Panc1 (cell line): ENCODE results near the gene NPAS1.

Experiments used
- POLR2AphosphoS5 ChIP-seq: IDR thresholded peaks from 2 replicates; pipeline ENCODE4 v1.6.1; 2012; ENCODE audit warnings: mild to moderate bottlenecking, low read depth, low read length, moderate library complexity
- SIN3A ChIP-seq: IDR thresholded peaks from 2 replicates; pipeline ENCODE4 v1.6.1; 2012; ENCODE audit warnings: low read depth, mild to moderate bottlenecking, low read length, moderate library complexity, borderline replicate concordance; ENCODE audit not compliant: insufficient read depth
- TCF7L2 ChIP-seq: IDR thresholded peaks from 2 replicates; pipeline ENCODE4 v1.6.1; 2011; ENCODE audit warnings: mild to moderate bottlenecking, low read depth, low read length, inconsistent platforms
- TF ChIP-seq, protein P1 (sequence below): fragments of 450-650 bp; IDR thresholded peaks from 2 replicates; pipeline ENCODE4 v1.5.1; 2017; ENCODE audit warnings: mild to moderate bottlenecking
- TF ChIP-seq, protein P2 (sequence below), 2 experiments: IDR thresholded peaks; 2 replicates each; pipeline ENCODE4 v1.6.1; 2011 to 2012; ENCODE audit warnings: low read depth in 2 of 2, control low read depth in 1 of 2, low read length in 1 of 2, mild to moderate bottlenecking in 1 of 2, moderate library complexity in 1 of 2; ENCODE audit not compliant: insufficient read depth in 1 of 2

DNA sequence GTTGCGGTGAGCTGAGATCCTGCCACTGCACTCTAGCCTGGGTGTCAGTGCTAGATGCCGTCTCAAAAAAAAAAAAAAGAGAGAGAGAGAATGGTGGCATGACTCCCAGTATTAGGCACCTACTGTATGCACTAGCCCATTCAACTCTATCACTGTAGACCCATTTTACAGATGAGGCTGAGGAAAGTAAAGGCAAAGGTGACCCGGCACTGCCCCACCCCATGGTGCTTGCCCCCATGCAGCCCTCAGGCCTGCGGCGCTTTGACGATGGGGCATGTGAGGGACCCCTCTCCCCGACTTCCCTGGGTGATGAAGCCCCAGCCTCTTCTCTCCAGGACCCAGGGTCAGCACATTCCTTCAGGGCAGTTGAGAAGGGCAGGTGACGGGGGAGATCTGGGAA, 7.3 kb downstream of the NPAS1 start:
- TF ChIP-seq, protein P1, sequence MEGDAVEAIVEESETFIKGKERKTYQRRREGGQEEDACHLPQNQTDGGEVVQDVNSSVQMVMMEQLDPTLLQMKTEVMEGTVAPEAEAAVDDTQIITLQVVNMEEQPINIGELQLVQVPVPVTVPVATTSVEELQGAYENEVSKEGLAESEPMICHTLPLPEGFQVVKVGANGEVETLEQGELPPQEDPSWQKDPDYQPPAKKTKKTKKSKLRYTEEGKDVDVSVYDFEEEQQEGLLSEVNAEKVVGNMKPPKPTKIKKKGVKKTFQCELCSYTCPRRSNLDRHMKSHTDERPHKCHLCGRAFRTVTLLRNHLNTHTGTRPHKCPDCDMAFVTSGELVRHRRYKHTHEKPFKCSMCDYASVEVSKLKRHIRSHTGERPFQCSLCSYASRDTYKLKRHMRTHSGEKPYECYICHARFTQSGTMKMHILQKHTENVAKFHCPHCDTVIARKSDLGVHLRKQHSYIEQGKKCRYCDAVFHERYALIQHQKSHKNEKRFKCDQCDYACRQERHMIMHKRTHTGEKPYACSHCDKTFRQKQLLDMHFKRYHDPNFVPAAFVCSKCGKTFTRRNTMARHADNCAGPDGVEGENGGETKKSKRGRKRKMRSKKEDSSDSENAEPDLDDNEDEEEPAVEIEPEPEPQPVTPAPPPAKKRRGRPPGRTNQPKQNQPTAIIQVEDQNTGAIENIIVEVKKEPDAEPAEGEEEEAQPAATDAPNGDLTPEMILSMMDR = no peak
- TF ChIP-seq TCF7L2 (no peak), POLR2AphosphoS5 (no peak), SIN3A (no peak)
- TF ChIP-seq, protein P2, sequence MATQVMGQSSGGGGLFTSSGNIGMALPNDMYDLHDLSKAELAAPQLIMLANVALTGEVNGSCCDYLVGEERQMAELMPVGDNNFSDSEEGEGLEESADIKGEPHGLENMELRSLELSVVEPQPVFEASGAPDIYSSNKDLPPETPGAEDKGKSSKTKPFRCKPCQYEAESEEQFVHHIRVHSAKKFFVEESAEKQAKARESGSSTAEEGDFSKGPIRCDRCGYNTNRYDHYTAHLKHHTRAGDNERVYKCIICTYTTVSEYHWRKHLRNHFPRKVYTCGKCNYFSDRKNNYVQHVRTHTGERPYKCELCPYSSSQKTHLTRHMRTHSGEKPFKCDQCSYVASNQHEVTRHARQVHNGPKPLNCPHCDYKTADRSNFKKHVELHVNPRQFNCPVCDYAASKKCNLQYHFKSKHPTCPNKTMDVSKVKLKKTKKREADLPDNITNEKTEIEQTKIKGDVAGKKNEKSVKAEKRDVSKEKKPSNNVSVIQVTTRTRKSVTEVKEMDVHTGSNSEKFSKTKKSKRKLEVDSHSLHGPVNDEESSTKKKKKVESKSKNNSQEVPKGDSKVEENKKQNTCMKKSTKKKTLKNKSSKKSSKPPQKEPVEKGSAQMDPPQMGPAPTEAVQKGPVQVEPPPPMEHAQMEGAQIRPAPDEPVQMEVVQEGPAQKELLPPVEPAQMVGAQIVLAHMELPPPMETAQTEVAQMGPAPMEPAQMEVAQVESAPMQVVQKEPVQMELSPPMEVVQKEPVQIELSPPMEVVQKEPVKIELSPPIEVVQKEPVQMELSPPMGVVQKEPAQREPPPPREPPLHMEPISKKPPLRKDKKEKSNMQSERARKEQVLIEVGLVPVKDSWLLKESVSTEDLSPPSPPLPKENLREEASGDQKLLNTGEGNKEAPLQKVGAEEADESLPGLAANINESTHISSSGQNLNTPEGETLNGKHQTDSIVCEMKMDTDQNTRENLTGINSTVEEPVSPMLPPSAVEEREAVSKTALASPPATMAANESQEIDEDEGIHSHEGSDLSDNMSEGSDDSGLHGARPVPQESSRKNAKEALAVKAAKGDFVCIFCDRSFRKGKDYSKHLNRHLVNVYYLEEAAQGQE (IDR thresholded peaks at IDR 0.05; ENCODE audit: insufficient read depth in 1 of 2, low read depth in 2 of 2, low read length in 1 of 2) = no peak
